ENCODE measurements around the gene CENPK.

DNA sequence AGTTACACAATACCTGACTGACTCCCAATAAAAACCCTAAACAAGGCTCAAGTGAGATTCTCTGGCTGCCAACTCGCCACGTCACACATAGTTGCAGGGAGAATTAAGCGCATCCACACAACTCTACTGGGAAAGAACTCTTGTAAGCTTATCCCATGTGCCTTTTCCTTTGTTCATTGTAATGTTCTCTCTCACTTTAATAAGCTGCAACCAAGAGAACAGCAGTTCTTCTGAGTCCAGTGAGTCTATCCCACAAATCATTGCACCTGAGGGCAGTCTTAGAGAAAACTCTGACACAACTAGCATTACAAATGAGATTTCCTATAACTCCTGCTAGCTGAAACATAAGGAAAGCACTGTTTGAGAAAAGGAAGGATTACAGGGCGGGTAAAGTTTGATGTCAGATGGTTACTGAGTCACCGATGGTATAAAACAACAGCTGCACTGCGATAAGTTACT is 27.4 kb downstream of the CENPK start:
- TF ChIP-seq, protein P1, sequence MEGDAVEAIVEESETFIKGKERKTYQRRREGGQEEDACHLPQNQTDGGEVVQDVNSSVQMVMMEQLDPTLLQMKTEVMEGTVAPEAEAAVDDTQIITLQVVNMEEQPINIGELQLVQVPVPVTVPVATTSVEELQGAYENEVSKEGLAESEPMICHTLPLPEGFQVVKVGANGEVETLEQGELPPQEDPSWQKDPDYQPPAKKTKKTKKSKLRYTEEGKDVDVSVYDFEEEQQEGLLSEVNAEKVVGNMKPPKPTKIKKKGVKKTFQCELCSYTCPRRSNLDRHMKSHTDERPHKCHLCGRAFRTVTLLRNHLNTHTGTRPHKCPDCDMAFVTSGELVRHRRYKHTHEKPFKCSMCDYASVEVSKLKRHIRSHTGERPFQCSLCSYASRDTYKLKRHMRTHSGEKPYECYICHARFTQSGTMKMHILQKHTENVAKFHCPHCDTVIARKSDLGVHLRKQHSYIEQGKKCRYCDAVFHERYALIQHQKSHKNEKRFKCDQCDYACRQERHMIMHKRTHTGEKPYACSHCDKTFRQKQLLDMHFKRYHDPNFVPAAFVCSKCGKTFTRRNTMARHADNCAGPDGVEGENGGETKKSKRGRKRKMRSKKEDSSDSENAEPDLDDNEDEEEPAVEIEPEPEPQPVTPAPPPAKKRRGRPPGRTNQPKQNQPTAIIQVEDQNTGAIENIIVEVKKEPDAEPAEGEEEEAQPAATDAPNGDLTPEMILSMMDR (IDR thresholded peaks at IDR 0.05): no peak
- no peak for TF ChIP-seq SIN3A (IDR thresholded peaks at IDR 0.05; ENCODE audit: borderline replicate concordance, insufficient read depth, low read depth, low read length)
- TF ChIP-seq, protein P2, sequence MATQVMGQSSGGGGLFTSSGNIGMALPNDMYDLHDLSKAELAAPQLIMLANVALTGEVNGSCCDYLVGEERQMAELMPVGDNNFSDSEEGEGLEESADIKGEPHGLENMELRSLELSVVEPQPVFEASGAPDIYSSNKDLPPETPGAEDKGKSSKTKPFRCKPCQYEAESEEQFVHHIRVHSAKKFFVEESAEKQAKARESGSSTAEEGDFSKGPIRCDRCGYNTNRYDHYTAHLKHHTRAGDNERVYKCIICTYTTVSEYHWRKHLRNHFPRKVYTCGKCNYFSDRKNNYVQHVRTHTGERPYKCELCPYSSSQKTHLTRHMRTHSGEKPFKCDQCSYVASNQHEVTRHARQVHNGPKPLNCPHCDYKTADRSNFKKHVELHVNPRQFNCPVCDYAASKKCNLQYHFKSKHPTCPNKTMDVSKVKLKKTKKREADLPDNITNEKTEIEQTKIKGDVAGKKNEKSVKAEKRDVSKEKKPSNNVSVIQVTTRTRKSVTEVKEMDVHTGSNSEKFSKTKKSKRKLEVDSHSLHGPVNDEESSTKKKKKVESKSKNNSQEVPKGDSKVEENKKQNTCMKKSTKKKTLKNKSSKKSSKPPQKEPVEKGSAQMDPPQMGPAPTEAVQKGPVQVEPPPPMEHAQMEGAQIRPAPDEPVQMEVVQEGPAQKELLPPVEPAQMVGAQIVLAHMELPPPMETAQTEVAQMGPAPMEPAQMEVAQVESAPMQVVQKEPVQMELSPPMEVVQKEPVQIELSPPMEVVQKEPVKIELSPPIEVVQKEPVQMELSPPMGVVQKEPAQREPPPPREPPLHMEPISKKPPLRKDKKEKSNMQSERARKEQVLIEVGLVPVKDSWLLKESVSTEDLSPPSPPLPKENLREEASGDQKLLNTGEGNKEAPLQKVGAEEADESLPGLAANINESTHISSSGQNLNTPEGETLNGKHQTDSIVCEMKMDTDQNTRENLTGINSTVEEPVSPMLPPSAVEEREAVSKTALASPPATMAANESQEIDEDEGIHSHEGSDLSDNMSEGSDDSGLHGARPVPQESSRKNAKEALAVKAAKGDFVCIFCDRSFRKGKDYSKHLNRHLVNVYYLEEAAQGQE (IDR thresholded peaks at IDR 0.05; ENCODE audit: insufficient read depth in 1 of 2, low read depth in 2 of 2, low read length in 1 of 2): no peak

Measured in Panc1 (cell line).